Pancreas (tissue), 10 donors: ENCODE results near the gene ADCY3. TPM values are rescaled to one million over a fixed set of nuclear protein-coding genes. Genes with fewer than 3 reads are reported as not detected.

ENCODE experiments used
- ATAC-seq, 4 donors: fragments of 200-7000 bp; cut with Tn5 transposase; one replicate each; pipeline versions ENCODE4 v1.8.0 to v1.9.1; 2020; ENCODE audit warnings: mild to moderate bottlenecking in 4 of 4, moderate library complexity in 4 of 4
- DNase-seq, 6 donors: peaks; one replicate each; pipeline ENCODE4 v3.0.0-alpha.2; 2020
- FAIRE-seq: peaks from 2 replicates; lab custom pipeline; 2012; peaks lifted over from hg19 to GRCh38; lab: Jason Lieb, UNC
- H3K27ac ChIP-seq, 4 donors: fragments of 200-600 bp; sonication (generic); 1 replicate in 3 of 4; 2 replicates in 1 of 4; pipeline versions ENCODE4 v1.5.0 to v1.8.0; 2020
- H3K27me3 ChIP-seq, 4 donors: fragments of 200-600 bp; one replicate each; pipeline ENCODE4 v1.8.0; 2021
- H3K36me3 ChIP-seq, 3 donors: fragments of 200-600 bp; sonication (generic) in 1 of 3; one replicate each; pipeline versions ENCODE4 v1.5.0 to v1.8.0; 2020 to 2021
- H3K4me1 ChIP-seq, 3 donors: fragments of 200-600 bp; one replicate each; pipeline ENCODE4 v1.8.0; 2021
- H3K4me3 ChIP-seq, 4 donors: fragments of 200-600 bp; sonication (generic) in 2 of 4; one replicate each; pipeline versions ENCODE4 v1.5.0 to v1.8.0; 2020 to 2021
- H3K9me3 ChIP-seq, 4 donors: fragments of 200-600 bp; one replicate each; pipeline ENCODE4 v1.8.0; 2021
- CTCF ChIP-seq, 4 donors: fragments of 200-600 bp; sonication (generic) in 3 of 4; IDR thresholded peaks; one replicate each; pipeline versions ENCODE4 v1.5.0 to v1.8.0; 2021; ENCODE audit warnings: antibody characterized with exemption in 4 of 4
- WGBS, 2 donors: extraction: QIAGEN DNeasy Blood & Tissue Kit; methylation state at CpG; one replicate each; pipeline ENCODE4 v1.1.7; 2013; 5-methylcytosine and 5-hydroxymethylcytosine counted together
- intact Hi-C, 3 donors: fragments of 100-400 bp; cut with DNase I; formaldehyde crosslinking; loops; one replicate each; pipeline versions ENCODE4 v1.11.1 to v1.14.2; 2022
- polyA plus RNA-seq, 2 donors: library from polyadenylated mRNA; stranded (reverse); fragments of 200-250 nt; gene quantifications; one replicate each; pipeline ENCODE4 v1.2.3, GENCODE V29; 2013
- total RNA-seq, 6 donors: library from RNA; stranded (reverse); fragmentation: NEBNext Ultra II Directional in 4 of 6; extraction: Animal tissue kit (Norgen Biotek cat#: 25700) in 4 of 6; gene quantifications; one replicate each; pipeline versions ENCODE4 v1.2.1 to v1.2.4, GENCODE V29; 2021 to 2023
- donor health status: healthy with polysubstance abuse.
- donor health status: DM: no; HTN: no; CAD: no; lungs with moderate emphysema.
- donor health status: DM: no; HTN: no; CAD: no.
- donor health status: control.
- donor health status: control.
- donor health status: Bipolar disorder and iron deficiency.
- donor health status: DM: yes; HTN: yes; CAD: no.
- donor health status: DM: no; HTN: no; CAD: no.
- donor health status: DM: no; HTN: no; CAD: no.
- donor health status: DM: yes; HTN: yes; CAD: no.

Gene ADCY3
- total and polyA plus RNA-seq, 8 donors: 4.7 to 29.4 (median 11.0) TPM

GRCh38 chr2:24791452-24791851 is 128.6 kb downstream of the ADCY3 start:
- Histone ChIP-seq H3K9me3 (no peaks in the 10 kb centered on the region), H3K27ac (no peak overlapping the region), H3K27me3 (no peaks in the 10 kb centered on the region), H3K4me3 (no peak overlapping the region), H3K4me1 (peaks cover 0 to 6% (median 0%) of the 10 kb centered on the region in 3 donors), H3K36me3 (no peaks in the 10 kb centered on the region)
- TF ChIP-seq CTCF (IDR thresholded peaks at IDR 0.05): no peak
- FAIRE-seq: no peak
- intact Hi-C loops: no loop called here
- DNase-seq: no peak
- WGBS, 2 donors: 91 to 95% methylated on average over 5 of the region's 5 CpGs
- ATAC-seq: no peak

- no peaks in the 10 kb centered on the region for H3K36me3 ChIP-seq
- WGBS, 2 donors: 73 to 88% methylated on average over 3 of the region's 3 CpGs
- H3K4me1 ChIP-seq: peaks cover 0 to 6% (median 0%) of the 10 kb centered on the region in 3 donors
- ATAC-seq: no peak
- no peak for DNase-seq
- TF ChIP-seq CTCF (IDR thresholded peaks at IDR 0.05): no peak
- no peaks in the 10 kb centered on the region for H3K27me3 ChIP-seq
- no peaks in the 10 kb centered on the region for H3K9me3 ChIP-seq
- FAIRE-seq: no peak
- H3K27ac ChIP-seq: no peak overlapping the region
- H3K4me3 ChIP-seq: no peak overlapping the region
- intact Hi-C loops: no loop called here
Measured at GRCh38 chr2:24788816-24789215, 131.2 kb downstream of the ADCY3 start.

- intact Hi-C loops: no loop called here
- Histone ChIP-seq H3K9me3 (no peaks in the 10 kb centered on the region), H3K27ac (no peak overlapping the region), H3K27me3 (no peaks in the 10 kb centered on the region), H3K36me3 (no peaks in the 10 kb centered on the region), H3K4me3 (no peak overlapping the region), H3K4me1 (peaks cover 0 to 6% (median 0%) of the 10 kb centered on the region in 3 donors)
- no peak for DNase-seq
- TF ChIP-seq CTCF (IDR thresholded peaks at IDR 0.05): no peak
- WGBS, 2 donors: 70 to 72% methylated on average over 2 of the region's 2 CpGs
- no peak for FAIRE-seq
- no peak for ATAC-seq
Measured at GRCh38 chr2:24787532-24787931, 132.5 kb downstream of the ADCY3 start.

- ATAC-seq (peak in 3 of 4 donors; percentile 71 to 91 (median 80)), FAIRE-seq (no peak), DNase-seq (no peak)
- Histone ChIP-seq H3K9me3 (no peaks in the 10 kb centered on the region), H3K4me1 (no peaks in the 10 kb centered on the region), H3K27me3 (no peaks in the 10 kb centered on the region), H3K36me3 (no peaks in the 10 kb centered on the region), H3K27ac (no peak overlapping the region), H3K4me3 (no peak overlapping the region)
- TF ChIP-seq CTCF (IDR thresholded peaks at IDR 0.05): no peak
- intact Hi-C loops: no loop called here
- WGBS, 2 donors: 88 to 89% methylated on average over 6 of the region's 6 CpGs
Measured at GRCh38 chr2:24785671-24786321, 134.2 kb downstream of the ADCY3 start.

GRCh38 chr2:24783641-24784040 is 136.4 kb downstream of the ADCY3 start:
- Histone ChIP-seq H3K36me3 (no peaks in the 10 kb centered on the region), H3K9me3 (no peaks in the 10 kb centered on the region), H3K4me3 (no peak overlapping the region), H3K27ac (no peak overlapping the region), H3K27me3 (no peaks in the 10 kb centered on the region), H3K4me1 (no peaks in the 10 kb centered on the region)
- no peak for FAIRE-seq
- intact Hi-C loops: no loop called here
- no peak for ATAC-seq
- WGBS, 2 donors: 92 to 94% methylated on average over 3 of the region's 3 CpGs
- DNase-seq: no peak
- TF ChIP-seq CTCF (IDR thresholded peaks at IDR 0.05): no peak
